HepG2 (cell line): ENCODE measurements around the gene GRIK4. TPM values are rescaled to one million over a fixed set of nuclear protein-coding genes. Genes with fewer than 3 reads are reported as not detected.

Experiments used
- ATAC-seq: fragments of 200-7000 bp; cut with Tn5 transposase; 3 replicates; pipeline ENCODE4 v1.9.1; 2020; ENCODE audit warnings: mild to moderate bottlenecking, moderate library complexity
- BruUV-seq: library from RNA; stranded (reverse); fragments of 400-500 nt; replicated peaks from 2 replicates; lab custom pipeline; 2021; lab: Mats Ljungman, UMichigan
- CTCF ChIA-PET: fragments of 300-600 bp; formaldehyde crosslinking; extraction: SDS; loops from one replicate; lab custom pipeline; 2021; ENCODE audit warnings: low total read pairs, inconsistent platforms, low intra/inter-chr PET ratio; lab: Yijun Ruan, JAX
- POLR2A ChIA-PET: fragments of 350-600 bp; sonication (Branson Sonifier 250); formaldehyde crosslinking; loops from one replicate; lab custom pipeline; 2020; ENCODE audit warnings: antibody characterized with exemption, inconsistent platforms; lab: Yijun Ruan, JAX
- DNase-seq: peaks from one replicate; pipeline ENCODE4 v3.0.0-alpha.2; 2015; ENCODE audit warnings: low spot score
- FAIRE-seq: peaks from 3 replicates; lab custom pipeline; 2011; peaks lifted over from hg19 to GRCh38; lab: Jason Lieb, UNC
- H2AFZ ChIP-seq: one replicate; pipeline ENCODE4 v1.6.1; 2011; ENCODE audit warnings: low read length, inconsistent platforms
- H3K27ac ChIP-seq: fragments of 300-600 bp; 3 replicates; pipeline ENCODE4 v1.8.0; 2011; ENCODE audit warnings: mixed run types, mild to moderate bottlenecking, mixed read lengths, low read length, inconsistent platforms; ENCODE audit not compliant: insufficient read depth; ENCODE audit errors: extremely low read length
- H3K27me3 ChIP-seq, 2 experiments: fragments of 200-600 bp in 1 of 2; 2 replicates in 1 of 2; 3 replicates in 1 of 2; pipeline versions ENCODE4 v1.6.0 to v1.8.0; 2011; ENCODE audit warnings: low read length in 2 of 2, mild to moderate bottlenecking in 2 of 2, moderate library complexity in 2 of 2, inconsistent platforms in 1 of 2; ENCODE audit not compliant: insufficient read depth in 2 of 2, control insufficient read depth in 1 of 2
- H3K36me3 ChIP-seq, 2 experiments: fragments of 200-600 bp in 1 of 2; replicated peaks in 1 of 2; 2 replicates in 1 of 2; 3 replicates in 1 of 2; pipeline versions ENCODE4 v1.5.1 to v1.8.0; 2011; ENCODE audit warnings: low read length in 2 of 2, inconsistent platforms in 1 of 2; ENCODE audit not compliant: insufficient read depth in 2 of 2, control insufficient read depth in 1 of 2
- H3K4me1 ChIP-seq: 2 replicates; pipeline ENCODE4 v1.5.1; 2012; ENCODE audit warnings: low read length, inconsistent platforms; ENCODE audit not compliant: insufficient read depth
- H3K4me2 ChIP-seq: 2 replicates; pipeline ENCODE4 v1.6.0; 2011; ENCODE audit warnings: low read depth, low read length, inconsistent platforms
- H3K4me3 ChIP-seq, 3 experiments: fragments of 200-600 bp in 1 of 3; sonication (generic), shearing (Covaris generic) in 1 of 3; replicated peaks in 1 of 3; 2 replicates each; pipeline ENCODE4 v1.5.1; 2011 to 2016; ENCODE audit warnings: low read length in 3 of 3, inconsistent platforms in 2 of 3, low read depth in 2 of 3, mild to moderate bottlenecking in 2 of 3, control low read depth in 1 of 3, mixed read lengths in 1 of 3; ENCODE audit not compliant: insufficient read depth in 1 of 3
- H3K79me2 ChIP-seq: one replicate; pipeline ENCODE4 v1.6.1; 2011; ENCODE audit warnings: low read length, inconsistent platforms; ENCODE audit not compliant: insufficient read depth
- H3K9ac ChIP-seq: 2 replicates; pipeline ENCODE4 v1.6.0; 2011; ENCODE audit warnings: mild to moderate bottlenecking, low read depth, low read length, inconsistent platforms; ENCODE audit not compliant: insufficient read depth
- H3K9me3 ChIP-seq: 2 replicates; pipeline ENCODE4 v1.5.1; 2012; ENCODE audit warnings: mild to moderate bottlenecking, low read length
- H4K20me1 ChIP-seq: 2 replicates; pipeline ENCODE4 v1.6.0; 2011; ENCODE audit warnings: inconsistent platforms, mild to moderate bottlenecking, low read length, moderate library complexity; ENCODE audit not compliant: insufficient read depth
- EEA1 ChIP-seq: sonication (generic); formaldehyde crosslinking; IDR thresholded peaks from 2 replicates; pipeline ENCODE4 v1.5.1; 2020; ENCODE audit warnings: mild to moderate bottlenecking, missing genetic modification reagents, borderline replicate concordance
- GABPA ChIP-seq, 2 experiments: IDR thresholded peaks; 2 replicates each; pipeline ENCODE4 v1.6.1; 2011 to 2016; ENCODE audit warnings: low read depth in 2 of 2, low read length in 1 of 2, missing biosample characterization in 1 of 2, missing genetic modification characterization in 1 of 2
- NFE2L2 ChIP-seq: fragments of 150-350 bp; IDR thresholded peaks from 2 replicates; pipeline ENCODE4 v1.6.1; 2014; ENCODE audit warnings: low read length
- SRSF9 ChIP-seq: fragments of 200-400 bp; formaldehyde crosslinking; IDR thresholded peaks from 2 replicates; pipeline ENCODE4 v1.6.1; 2018; ENCODE audit warnings: borderline replicate concordance, mild to moderate bottlenecking, low read depth, low read length; ENCODE audit not compliant: insufficient read depth, poor library complexity, severe bottlenecking
- TBP ChIP-seq: sonication (generic); formaldehyde crosslinking; IDR thresholded peaks from 2 replicates; pipeline ENCODE4 v1.5.0; 2020; ENCODE audit warnings: missing genetic modification reagents
- ZNF33B ChIP-seq: sonication (generic); formaldehyde crosslinking; IDR thresholded peaks from 2 replicates; pipeline ENCODE4 v1.5.1; 2020; ENCODE audit warnings: mild to moderate bottlenecking, missing genetic modification reagents
- ZNF367 ChIP-seq: sonication (generic); formaldehyde crosslinking; IDR thresholded peaks from 2 replicates; pipeline ENCODE4 v1.4.0; 2020; ENCODE audit warnings: missing genetic modification reagents, borderline replicate concordance
- ZNF431 ChIP-seq: sonication (generic); formaldehyde crosslinking; IDR thresholded peaks from 2 replicates; pipeline ENCODE4 v1.9.0; 2022; ENCODE audit warnings: missing genetic modification reagents, low read depth, mild to moderate bottlenecking, borderline replicate concordance
- ZNF572 ChIP-seq: sonication (generic); formaldehyde crosslinking; IDR thresholded peaks from 2 replicates; pipeline ENCODE4 v1.5.1; 2020; ENCODE audit warnings: mild to moderate bottlenecking, missing genetic modification reagents
- ZNF713 ChIP-seq: sonication (generic); formaldehyde crosslinking; IDR thresholded peaks from 2 replicates; pipeline ENCODE4 v1.4.0; 2020; ENCODE audit warnings: mild to moderate bottlenecking, missing genetic modification reagents
- ZNF850 ChIP-seq: sonication (generic); formaldehyde crosslinking; conservative IDR thresholded peaks from 2 replicates; pipeline ENCODE4 v1.9.0; 2021; ENCODE audit warnings: mild to moderate bottlenecking, missing genetic modification reagents
- WGBS: methylation state at CpG from one replicate; pipeline ENCODE4 v1.1.6; 2017; ENCODE audit warnings: low lambda C conversion rate; 5-methylcytosine and 5-hydroxymethylcytosine counted together
- in situ Hi-C: cut with HindIII; loops from 2 replicates; pipeline ENCODE4 v1.10.0; 2017; ENCODE audit warnings: low pct_unique_long_range_greater_than_20kb; ENCODE audit not compliant: extremely low pct_ligation_motif_present
- intact Hi-C: fragments of 100-400 bp; cut with micrococcal nuclease; formaldehyde crosslinking; loops from one replicate; pipeline ENCODE4 v1.10.0; 2022; ENCODE audit not compliant: unreplicated experiment
- polyA plus RNA-seq, 8 experiments: library from polyadenylated mRNA; depleted of rRNA in 3 of 8; stranded (reverse) in 7 of 8; unstranded in 1 of 8; fragments of >200 nt; fragmentation: Illumina TruSeq in 4 of 8; extraction: Trizol in 4 of 8; gene quantifications; 2 replicates each; pipeline versions ENCODE4 v1.2.1 to v1.2.3, GENCODE V29; 2011 to 2016; ENCODE audit warnings: low read depth in 4 of 8, missing spikeins in 1 of 8, mixed read lengths in 1 of 8; ENCODE audit not compliant: insufficient read depth in 1 of 8
- total RNA-seq, 5 experiments: library from RNA; depleted of rRNA; stranded (reverse); fragments of >200 nt; fragmentation: Illumina TruSeq; extraction: Trizol; gene quantifications; 2 replicates each; pipeline ENCODE4 v1.2.3, GENCODE V29; 2016; ENCODE audit warnings: low read depth in 1 of 5
- TF ChIP-seq, protein P1 (sequence below): sonication (generic); formaldehyde crosslinking; IDR thresholded peaks from 2 replicates; pipeline ENCODE4 v1.9.0; 2021; ENCODE audit warnings: missing genetic modification reagents, mild to moderate bottlenecking, borderline replicate concordance
- TF ChIP-seq, protein P2 (sequence below): sonication (generic); formaldehyde crosslinking; IDR thresholded peaks from 2 replicates; pipeline ENCODE4 v1.5.0; 2020; ENCODE audit warnings: missing genetic modification reagents
- TF ChIP-seq, protein P3 (sequence below): sonication (generic); formaldehyde crosslinking; IDR thresholded peaks from 2 replicates; pipeline ENCODE4 v1.9.0; 2021; ENCODE audit warnings: missing genetic modification reagents, mild to moderate bottlenecking, borderline replicate concordance
- TF ChIP-seq, protein P4 (sequence below): sonication (generic); formaldehyde crosslinking; IDR thresholded peaks from 2 replicates; pipeline ENCODE4 v1.4.0; 2020; ENCODE audit warnings: missing genetic modification reagents
- TF ChIP-seq, protein P5 (sequence below): sonication (generic); formaldehyde crosslinking; IDR thresholded peaks from 2 replicates; pipeline ENCODE4 v1.5.0; 2020; ENCODE audit warnings: missing genetic modification reagents

GRIK4 gene
- total and polyA plus RNA-seq, 2 of the 13 experiments (the other 11 are each of a cell fraction or from before 2014, with no cell fraction given), result 0.04 to 0.07 TPM

DNA sequence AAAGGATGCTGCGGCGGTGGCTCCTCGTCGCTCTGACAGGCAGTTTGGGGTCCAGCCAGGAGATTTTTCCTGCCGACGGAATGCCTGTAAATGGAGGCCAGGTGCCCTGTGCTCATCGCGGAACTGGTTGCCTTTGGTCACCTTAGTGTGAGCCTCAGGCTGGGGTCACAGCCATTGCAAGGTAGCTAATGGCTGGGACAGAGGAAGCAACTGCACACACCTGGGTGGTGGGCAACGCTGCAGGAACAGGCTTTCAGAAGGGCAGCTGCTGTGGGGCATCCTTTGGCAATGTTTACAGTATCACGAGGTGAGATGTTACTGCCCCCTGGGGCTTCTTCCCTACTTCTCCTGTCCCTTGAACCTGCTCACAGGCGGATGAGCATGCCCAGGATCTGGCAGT is 205.5 kb downstream of the GRIK4 start (continued):
- TF ChIP-seq, protein P1, sequence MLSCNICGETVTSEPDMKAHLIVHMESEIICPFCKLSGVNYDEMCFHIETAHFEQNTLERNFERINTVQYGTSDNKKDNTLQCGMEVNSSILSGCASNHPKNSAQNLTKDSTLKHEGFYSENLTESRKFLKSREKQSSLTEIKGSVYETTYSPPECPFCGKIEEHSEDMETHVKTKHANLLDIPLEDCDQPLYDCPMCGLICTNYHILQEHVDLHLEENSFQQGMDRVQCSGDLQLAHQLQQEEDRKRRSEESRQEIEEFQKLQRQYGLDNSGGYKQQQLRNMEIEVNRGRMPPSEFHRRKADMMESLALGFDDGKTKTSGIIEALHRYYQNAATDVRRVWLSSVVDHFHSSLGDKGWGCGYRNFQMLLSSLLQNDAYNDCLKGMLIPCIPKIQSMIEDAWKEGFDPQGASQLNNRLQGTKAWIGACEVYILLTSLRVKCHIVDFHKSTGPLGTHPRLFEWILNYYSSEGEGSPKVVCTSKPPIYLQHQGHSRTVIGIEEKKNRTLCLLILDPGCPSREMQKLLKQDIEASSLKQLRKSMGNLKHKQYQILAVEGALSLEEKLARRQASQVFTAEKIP (CRISPR knock-in tag), result no peak

DNA sequence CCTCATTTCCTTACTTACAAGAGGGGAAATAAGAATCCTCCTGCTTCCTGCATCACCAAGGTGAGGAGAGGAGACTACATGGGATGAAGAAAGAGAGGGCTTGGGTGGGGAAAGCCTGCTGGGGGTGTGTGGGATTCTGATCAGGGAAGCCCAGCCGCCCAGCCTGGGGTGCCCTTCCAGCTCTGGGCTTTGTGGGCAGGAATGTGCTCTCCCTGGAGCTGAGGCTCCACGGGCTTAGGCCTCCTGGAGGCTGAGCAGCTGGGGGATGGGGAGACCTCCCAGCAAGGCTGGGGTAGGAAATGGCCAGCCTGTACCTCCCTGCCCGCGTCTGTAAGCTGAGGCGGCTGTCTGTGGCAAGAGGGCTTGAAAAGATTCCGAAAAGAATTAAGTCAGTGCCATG is 206.1 kb downstream of the GRIK4 start:
- no peak overlapping the region for H3K9ac ChIP-seq
- H3K27ac ChIP-seq, result no peak overlapping the region
- TF ChIP-seq, protein P2, sequence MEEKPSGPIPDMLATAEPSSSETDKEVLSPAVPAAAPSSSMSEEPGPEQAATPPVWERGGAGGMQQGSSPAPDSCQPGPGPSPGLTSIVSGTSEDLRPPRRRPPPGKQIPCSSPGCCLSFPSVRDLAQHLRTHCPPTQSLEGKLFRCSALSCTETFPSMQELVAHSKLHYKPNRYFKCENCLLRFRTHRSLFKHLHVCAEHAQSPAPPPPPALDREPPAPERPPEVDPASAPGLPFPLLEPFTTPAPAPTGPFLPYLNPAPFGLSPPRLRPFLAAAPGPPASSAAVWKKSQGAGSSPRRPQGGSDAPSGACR (CRISPR knock-in tag), result no peak
- TF ChIP-seq NFE2L2, result no peak
- TF ChIP-seq ZNF850 (CRISPR knock-in tag), result no peak
- TF ChIP-seq, protein P3, sequence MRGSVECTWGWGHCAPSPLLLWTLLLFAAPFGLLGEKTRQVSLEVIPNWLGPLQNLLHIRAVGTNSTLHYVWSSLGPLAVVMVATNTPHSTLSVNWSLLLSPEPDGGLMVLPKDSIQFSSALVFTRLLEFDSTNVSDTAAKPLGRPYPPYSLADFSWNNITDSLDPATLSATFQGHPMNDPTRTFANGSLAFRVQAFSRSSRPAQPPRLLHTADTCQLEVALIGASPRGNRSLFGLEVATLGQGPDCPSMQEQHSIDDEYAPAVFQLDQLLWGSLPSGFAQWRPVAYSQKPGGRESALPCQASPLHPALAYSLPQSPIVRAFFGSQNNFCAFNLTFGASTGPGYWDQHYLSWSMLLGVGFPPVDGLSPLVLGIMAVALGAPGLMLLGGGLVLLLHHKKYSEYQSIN (CRISPR knock-in tag), result no peak
- no peak for TF ChIP-seq GABPA (IDR thresholded peaks at IDR 0.05; ENCODE audit: low read depth, low read length)
- TF ChIP-seq GABPA (CRISPR knock-in tag; IDR thresholded peaks at IDR 0.05; ENCODE audit: low read depth), result no peak
- no peak for TF ChIP-seq ZNF431 (CRISPR knock-in tag)
- TF ChIP-seq, protein P4, sequence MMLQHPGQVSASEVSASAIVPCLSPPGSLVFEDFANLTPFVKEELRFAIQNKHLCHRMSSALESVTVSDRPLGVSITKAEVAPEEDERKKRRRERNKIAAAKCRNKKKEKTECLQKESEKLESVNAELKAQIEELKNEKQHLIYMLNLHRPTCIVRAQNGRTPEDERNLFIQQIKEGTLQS (CRISPR knock-in tag), result no peak
- no peak for TF ChIP-seq EEA1
- TF ChIP-seq, protein P5, sequence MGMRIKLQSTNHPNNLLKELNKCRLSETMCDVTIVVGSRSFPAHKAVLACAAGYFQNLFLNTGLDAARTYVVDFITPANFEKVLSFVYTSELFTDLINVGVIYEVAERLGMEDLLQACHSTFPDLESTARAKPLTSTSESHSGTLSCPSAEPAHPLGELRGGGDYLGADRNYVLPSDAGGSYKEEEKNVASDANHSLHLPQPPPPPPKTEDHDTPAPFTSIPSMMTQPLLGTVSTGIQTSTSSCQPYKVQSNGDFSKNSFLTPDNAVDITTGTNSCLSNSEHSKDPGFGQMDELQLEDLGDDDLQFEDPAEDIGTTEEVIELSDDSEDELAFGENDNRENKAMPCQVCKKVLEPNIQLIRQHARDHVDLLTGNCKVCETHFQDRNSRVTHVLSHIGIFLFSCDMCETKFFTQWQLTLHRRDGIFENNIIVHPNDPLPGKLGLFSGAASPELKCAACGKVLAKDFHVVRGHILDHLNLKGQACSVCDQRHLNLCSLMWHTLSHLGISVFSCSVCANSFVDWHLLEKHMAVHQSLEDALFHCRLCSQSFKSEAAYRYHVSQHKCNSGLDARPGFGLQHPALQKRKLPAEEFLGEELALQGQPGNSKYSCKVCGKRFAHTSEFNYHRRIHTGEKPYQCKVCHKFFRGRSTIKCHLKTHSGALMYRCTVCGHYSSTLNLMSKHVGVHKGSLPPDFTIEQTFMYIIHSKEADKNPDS (CRISPR knock-in tag), result no peak
- no peak for TF ChIP-seq ZNF572 (CRISPR knock-in tag)
- no peak for TF ChIP-seq ZNF33B (CRISPR knock-in tag)
- no peak for TF ChIP-seq ZNF713 (CRISPR knock-in tag)
- no peak for TF ChIP-seq ZNF367 (CRISPR knock-in tag)
- TF ChIP-seq SRSF9, result no peak
- no peak for TF ChIP-seq TBP
- H3K36me3 ChIP-seq, result no peaks in the 10 kb centered on the region
- POLR2A ChIA-PET, result no interaction called here
- DNase-seq (no peak), FAIRE-seq (no peak), ATAC-seq (no peak)
- H3K27me3 ChIP-seq, result peaks cover 1 to 21% of the 10 kb centered on the region in 2 experiments; a peak in 3 of 5 replicates
- H3K4me2 ChIP-seq, result no peak overlapping the region
- H3K9me3 ChIP-seq, result no peaks in the 10 kb centered on the region
- H2AFZ ChIP-seq, result no peak overlapping the region
- intact Hi-C loops (no loop called here), in situ Hi-C loops (no loop called here)
- H3K4me3 ChIP-seq, result no peak overlapping the region
- H3K4me1 ChIP-seq, result peaks cover 7% of the 10 kb centered on the region; the same call in 1 of the 2 replicates
- no peaks in the 10 kb centered on the region for H3K79me2 ChIP-seq
- CTCF ChIA-PET, result no interaction called here
- no peaks in the 10 kb centered on the region for H4K20me1 ChIP-seq
- no TSS peak for BruUV-seq
- 60% methylated on average over 4 of the region's 6 CpGs for WGBS
